PFSK-1 (cell line): ENCODE results near the gene VSIG10L2.

Experiments
- TAF1 ChIP-seq: IDR thresholded peaks from 2 replicates; pipeline ENCODE4 v1.6.1; 2012; ENCODE audit warnings: low read length, control low read depth, borderline replicate concordance; ENCODE audit not compliant: insufficient read depth
- TF ChIP-seq, protein P1 (sequence below), 2 experiments: IDR thresholded peaks; 2 replicates each; pipeline versions ENCODE4 v1.6.1 to v1.8.0; 2011 to 2012; ENCODE audit warnings: low read depth in 2 of 2, low read length in 2 of 2, control low read depth in 1 of 2, inconsistent platforms in 1 of 2, mild to moderate bottlenecking in 1 of 2, moderate library complexity in 1 of 2; ENCODE audit not compliant: insufficient read depth in 1 of 2

DNA sequence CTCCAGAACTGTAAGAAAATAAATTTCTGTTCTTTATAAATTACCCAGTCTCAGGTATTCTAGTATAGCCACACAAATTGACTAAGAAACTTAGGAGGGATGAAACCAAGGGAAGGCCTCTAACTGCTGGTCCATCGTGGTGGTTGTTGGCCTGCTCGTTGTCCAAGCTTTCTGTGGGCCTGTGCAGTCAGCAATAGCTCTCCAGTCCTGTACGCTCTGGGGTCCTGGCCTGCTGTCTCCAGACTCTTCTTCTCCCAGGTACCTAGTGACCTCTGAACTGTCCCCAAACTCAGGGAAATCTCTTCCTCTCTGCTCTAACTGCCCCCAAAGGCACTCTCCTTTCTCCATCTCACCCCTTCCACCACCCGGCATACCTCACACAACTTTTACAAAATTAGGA is 5.7 kb upstream of the VSIG10L2 start:
- TF ChIP-seq, protein P1, sequence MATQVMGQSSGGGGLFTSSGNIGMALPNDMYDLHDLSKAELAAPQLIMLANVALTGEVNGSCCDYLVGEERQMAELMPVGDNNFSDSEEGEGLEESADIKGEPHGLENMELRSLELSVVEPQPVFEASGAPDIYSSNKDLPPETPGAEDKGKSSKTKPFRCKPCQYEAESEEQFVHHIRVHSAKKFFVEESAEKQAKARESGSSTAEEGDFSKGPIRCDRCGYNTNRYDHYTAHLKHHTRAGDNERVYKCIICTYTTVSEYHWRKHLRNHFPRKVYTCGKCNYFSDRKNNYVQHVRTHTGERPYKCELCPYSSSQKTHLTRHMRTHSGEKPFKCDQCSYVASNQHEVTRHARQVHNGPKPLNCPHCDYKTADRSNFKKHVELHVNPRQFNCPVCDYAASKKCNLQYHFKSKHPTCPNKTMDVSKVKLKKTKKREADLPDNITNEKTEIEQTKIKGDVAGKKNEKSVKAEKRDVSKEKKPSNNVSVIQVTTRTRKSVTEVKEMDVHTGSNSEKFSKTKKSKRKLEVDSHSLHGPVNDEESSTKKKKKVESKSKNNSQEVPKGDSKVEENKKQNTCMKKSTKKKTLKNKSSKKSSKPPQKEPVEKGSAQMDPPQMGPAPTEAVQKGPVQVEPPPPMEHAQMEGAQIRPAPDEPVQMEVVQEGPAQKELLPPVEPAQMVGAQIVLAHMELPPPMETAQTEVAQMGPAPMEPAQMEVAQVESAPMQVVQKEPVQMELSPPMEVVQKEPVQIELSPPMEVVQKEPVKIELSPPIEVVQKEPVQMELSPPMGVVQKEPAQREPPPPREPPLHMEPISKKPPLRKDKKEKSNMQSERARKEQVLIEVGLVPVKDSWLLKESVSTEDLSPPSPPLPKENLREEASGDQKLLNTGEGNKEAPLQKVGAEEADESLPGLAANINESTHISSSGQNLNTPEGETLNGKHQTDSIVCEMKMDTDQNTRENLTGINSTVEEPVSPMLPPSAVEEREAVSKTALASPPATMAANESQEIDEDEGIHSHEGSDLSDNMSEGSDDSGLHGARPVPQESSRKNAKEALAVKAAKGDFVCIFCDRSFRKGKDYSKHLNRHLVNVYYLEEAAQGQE (IDR thresholded peaks at IDR 0.05; ENCODE audit: insufficient read depth in 1 of 2, low read depth in 2 of 2, low read length in 2 of 2) = no peak
- no peak for TF ChIP-seq TAF1
